Cardiac septum (tissue), 1 donor: ENCODE measurements around the gene WLS. TPM values are rescaled to one million over a fixed set of nuclear protein-coding genes. Genes with fewer than 3 reads are reported as not detected.
"Not testable (repeated sequence)": the region's sequence is repeated elsewhere in the genome, so short reads cannot be mapped to it uniquely, and the experiment has no call there.

Experiments used
- DNase-seq: peaks from one replicate; pipeline ENCODE4 v3.0.0-alpha.2; 2020; ENCODE audit warnings: low spot score
- intact Hi-C: fragments of 100-400 bp; cut with DNase I; formaldehyde crosslinking; loops from one replicate; pipeline ENCODE4 v1.14.0; 2022
- total RNA-seq: library from RNA; stranded (reverse); fragmentation: NEBNext Ultra II Directional; extraction: Animal tissue kit (Norgen Biotek cat#: 25700); gene quantifications from one replicate; pipeline ENCODE4 v1.2.1, GENCODE V29; 2021
- donor health status: DM: no; HTN: no; CAD: no.

The WLS gene
- total RNA-seq, 1 donor from 2014 or later, result 78.0 TPM

DNA sequence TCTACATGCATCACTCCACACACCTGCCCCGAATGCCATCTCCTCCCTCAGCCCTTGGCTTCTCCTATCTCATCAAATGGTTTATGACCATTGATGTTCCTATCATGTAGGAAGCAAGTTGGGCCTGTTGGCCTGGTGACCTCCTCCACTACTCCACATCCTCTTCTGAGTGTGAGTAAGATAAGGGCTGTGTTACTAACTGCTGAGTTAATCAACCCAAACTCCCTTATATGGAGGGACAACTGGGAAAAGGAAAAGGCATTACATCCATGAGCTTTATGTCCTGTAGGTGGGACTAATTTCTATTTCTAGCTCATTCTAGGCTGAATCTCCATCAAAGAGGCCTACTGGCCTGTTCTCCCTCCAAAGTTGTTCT lies 57.6 kb downstream of the WLS start:
- intact Hi-C loops, result loop anchor here (2.0 kb wide), 2 partner anchors 22 to 56 kb away; no protein-coding TSS in a partner anchor

DNA sequence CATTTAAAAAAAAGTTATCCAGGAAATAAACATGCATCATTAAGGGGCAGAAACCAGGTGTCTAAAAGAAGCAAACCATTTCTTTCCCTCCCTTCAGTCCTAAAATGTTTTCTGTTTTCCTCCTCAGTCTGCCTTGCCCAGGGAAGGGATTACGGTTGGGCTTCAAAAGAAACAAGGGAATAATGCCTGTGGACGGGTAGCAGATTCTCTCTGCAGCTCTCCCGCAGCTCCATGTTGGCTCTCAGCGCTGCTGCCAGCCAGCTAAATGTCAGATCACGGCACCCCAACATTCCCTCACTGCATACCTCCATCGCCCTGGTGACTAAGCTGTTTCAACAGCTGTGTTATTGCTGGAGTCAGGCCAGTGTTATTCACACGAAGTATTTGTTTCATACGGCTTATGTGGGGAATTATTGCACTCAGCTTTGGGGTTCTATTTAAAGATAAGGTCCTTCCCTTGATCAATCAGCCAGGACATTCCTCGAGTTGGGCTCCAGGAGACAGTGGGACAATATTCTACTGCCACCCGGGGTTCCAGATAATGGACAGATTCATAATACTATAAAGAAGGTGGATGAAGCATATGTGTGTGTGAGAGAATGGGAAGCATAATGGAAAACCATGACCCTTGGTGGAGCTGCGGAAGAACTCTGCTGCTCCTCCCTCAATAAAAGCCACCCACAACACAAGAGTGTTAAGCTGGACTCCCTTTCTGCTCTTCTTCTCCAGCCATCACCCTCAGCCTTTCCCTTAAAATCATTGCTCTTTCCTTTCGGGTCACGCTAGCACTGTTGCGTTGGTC lies 58.2 kb downstream of the WLS start:
- intact Hi-C loops, result loop anchor here (2.0 kb wide), 2 partner anchors 23 to 57 kb away; no protein-coding TSS in a partner anchor
- no peak for DNase-seq

More for the DNA sequence above, 57.6 kb downstream of the WLS start:
- no peak for DNase-seq

GRCh38 chr1:68173283-68173935 lies 58.9 kb downstream of the WLS start:
- intact Hi-C loops, result no loop called here
- no peak for DNase-seq

GRCh38 chr1:68171795-68172194 lies 60.5 kb downstream of the WLS start:
- intact Hi-C loops, result not testable (repeated sequence)

DNA sequence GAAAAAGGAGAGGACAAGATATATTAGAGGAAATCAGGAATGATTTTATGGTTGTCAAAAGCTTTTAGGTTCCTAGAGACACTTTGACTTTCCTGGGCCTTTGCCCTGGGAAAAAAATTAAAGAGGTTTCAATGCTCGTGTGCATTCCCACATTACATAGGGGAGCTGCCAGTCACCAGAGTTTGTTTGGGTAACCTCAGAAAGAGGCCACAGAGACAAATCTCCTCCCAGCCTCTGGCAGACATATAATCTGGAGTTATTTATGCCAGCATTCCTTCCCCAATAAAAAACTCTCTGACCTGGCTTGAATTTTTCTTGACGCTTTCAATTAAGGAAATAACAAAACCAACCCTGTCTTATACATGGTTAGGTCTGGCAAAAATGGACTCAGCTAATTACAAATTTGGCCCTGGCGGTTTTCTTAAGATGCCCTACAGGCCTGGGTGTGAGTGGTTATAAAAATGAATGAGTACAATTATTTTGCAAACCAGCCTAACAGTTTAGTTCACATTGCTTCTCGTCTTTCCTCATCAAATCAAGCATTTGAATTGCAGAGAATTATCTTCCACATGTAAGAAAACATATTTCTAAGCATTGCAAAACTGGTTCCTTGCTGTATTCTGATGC lies 63.7 kb downstream of the WLS start:
- intact Hi-C loops, result no loop called here
- no peak for DNase-seq

More at GRCh38 chr1:68171795-68172194, 60.5 kb downstream of the WLS start:
- DNase-seq, result not testable (repeated sequence)

DNA sequence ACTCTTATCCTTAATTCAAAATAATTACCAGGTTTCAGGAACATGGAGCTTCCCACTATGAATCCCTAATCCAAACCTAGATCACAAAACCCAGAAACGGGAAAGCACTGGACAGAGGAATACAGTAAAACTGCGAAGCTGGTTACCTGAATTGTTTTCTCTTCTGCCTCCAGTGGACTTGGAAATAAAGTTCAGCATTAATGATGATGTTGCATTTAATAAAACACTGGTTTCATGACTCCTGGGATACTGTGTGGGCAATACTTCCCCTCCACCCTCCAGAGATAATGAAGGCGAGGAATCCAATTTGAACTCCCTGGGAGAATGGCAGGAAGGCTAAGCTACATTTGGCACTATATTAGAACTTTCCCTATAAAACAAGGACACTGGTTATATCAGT lies 65.1 kb downstream of the WLS start:
- intact Hi-C loops, result no loop called here
- DNase-seq, result no peak

GRCh38 chr1:68166348-68166747 lies 66.0 kb downstream of the WLS start:
- no peak for DNase-seq
- intact Hi-C loops, result no loop called here

- intact Hi-C loops, result no loop called here
- no peak for DNase-seq
Measured at GRCh38 chr1:68165665-68166064, 66.7 kb downstream of the WLS start.

- no peak for DNase-seq
- intact Hi-C loops, result no loop called here
Measured at GRCh38 chr1:68164918-68165317, 67.4 kb downstream of the WLS start.

- intact Hi-C loops, result no loop called here
- DNase-seq, result no peak
Measured at GRCh38 chr1:68163220-68163619, 69.1 kb downstream of the WLS start.

GRCh38 chr1:68162761-68163160 lies 69.6 kb downstream of the WLS start:
- intact Hi-C loops, result no loop called here
- no peak for DNase-seq

- intact Hi-C loops, result not testable (repeated sequence)
Measured at GRCh38 chr1:68161672-68162071, 70.7 kb downstream of the WLS start.

DNA sequence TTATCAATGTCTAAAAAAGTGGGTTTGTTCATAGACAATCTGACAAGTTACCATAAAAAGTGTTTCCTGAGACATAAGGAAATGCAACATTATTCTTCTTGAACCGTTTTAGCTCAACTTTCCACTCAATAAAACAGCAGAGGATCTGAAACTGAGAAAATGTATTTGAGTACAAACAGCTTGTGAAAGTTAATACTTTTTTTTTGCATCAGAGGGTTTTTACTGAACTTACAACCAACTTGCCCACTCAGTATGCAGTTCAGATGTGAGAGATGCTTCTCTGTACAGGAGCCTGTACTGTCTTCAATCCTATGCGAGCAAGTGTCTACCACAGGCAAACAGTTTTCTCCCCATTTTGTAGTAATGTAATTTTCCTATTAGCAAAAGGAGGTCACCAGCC lies 71.4 kb downstream of the WLS start:
- intact Hi-C loops, DNase-seq: not testable (repeated sequence)

More at GRCh38 chr1:68161672-68162071, 70.7 kb downstream of the WLS start:
- DNase-seq, result not testable (repeated sequence)

GRCh38 chr1:68160021-68160420 lies 72.3 kb downstream of the WLS start:
- DNase-seq, result no peak
- intact Hi-C loops, result no loop called here

DNA sequence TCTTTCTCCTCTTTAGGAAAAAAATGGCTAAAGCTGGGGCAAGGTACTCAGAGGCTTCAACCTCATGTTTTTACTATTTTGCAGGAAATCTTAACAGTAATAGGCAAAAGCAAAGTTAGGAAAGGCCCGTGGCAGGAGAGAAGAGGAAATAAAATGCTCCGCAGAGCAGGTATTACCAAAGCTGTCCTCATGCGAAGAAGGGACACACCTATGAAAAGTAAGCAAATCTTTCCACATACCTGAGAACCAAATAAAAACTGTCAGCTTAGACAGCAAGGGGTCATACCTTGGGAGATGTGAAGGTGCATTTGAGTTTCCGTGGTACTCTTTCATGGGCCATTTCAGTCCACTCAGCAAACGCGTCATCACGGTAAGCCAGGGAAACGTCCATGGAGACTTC lies 73.5 kb downstream of the WLS start:
- intact Hi-C loops, result no loop called here
- DNase-seq, result no peak

- intact Hi-C loops, result no loop called here
- DNase-seq, result no peak
Measured at GRCh38 chr1:68157416-68157815, 74.9 kb downstream of the WLS start.

- no peak for DNase-seq
- intact Hi-C loops, result no loop called here
Measured at GRCh38 chr1:68151690-68152089, 80.6 kb downstream of the WLS start.

DNA sequence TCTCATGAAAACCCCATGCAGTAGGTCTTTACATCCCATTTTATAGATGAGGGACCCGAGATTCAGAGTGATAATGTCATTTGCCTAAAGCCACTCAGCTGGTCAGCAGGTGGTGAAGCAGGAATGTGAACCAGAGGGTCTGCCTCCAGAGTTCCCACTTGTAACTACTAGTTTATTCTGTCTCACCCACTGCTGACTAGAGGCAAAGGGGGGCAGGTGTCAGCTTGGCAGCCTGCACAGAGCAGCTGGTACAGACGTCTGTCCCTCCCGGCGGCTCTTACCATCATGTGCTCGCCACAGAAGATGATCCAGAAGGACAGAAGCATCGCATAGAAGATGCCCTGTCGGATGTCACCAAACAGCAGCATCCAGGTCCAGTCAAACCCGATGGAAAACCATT lies 82.4 kb downstream of the WLS start:
- intact Hi-C loops, result no loop called here

GRCh38 chr1:68149110-68149798 lies 83.1 kb downstream of the WLS start:
- no peak for DNase-seq
- intact Hi-C loops, result no loop called here

More for the DNA sequence above, 82.4 kb downstream of the WLS start:
- no peak for DNase-seq

GRCh38 chr1:68148631-68149030 lies 83.7 kb downstream of the WLS start:
- no peak for DNase-seq
- intact Hi-C loops, result no loop called here
